GM21528 (cell line): ENCODE results near the gene CAMK1D.

Experiments
- ATAC-seq: cut with Tn5 transposase; IDR thresholded peaks from one replicate; pipeline ENCODE4 v1.9.1; 2021; ENCODE audit warnings: mild to moderate bottlenecking, moderate library complexity; ENCODE audit not compliant: unreplicated experiment, low FRiP score

Gene CAMK1D

GRCh38 chr10:12609435-12609834, 260.1 kb downstream of the CAMK1D start:
- no peak for ATAC-seq

GRCh38 chr10:12613136-12613535, 263.8 kb downstream of the CAMK1D start:
- ATAC-seq: no peak

- ATAC-seq: no peak
These were observed 265.0 kb downstream of the CAMK1D start for GRCh38 chr10:12614177-12614995.

GRCh38 chr10:12615296-12616220, 266.2 kb downstream of the CAMK1D start:
- no peak for ATAC-seq

- no peak for ATAC-seq
These were observed 268.1 kb downstream of the CAMK1D start for GRCh38 chr10:12617191-12618175.

GRCh38 chr10:12622016-12622415, 272.7 kb downstream of the CAMK1D start:
- ATAC-seq: no peak

GRCh38 chr10:12622691-12623090, 273.3 kb downstream of the CAMK1D start:
- no peak for ATAC-seq

- ATAC-seq: no peak
These were observed 276.2 kb downstream of the CAMK1D start for GRCh38 chr10:12625393-12626023.

GRCh38 chr10:12628153-12628552, 278.8 kb downstream of the CAMK1D start:
- ATAC-seq: no peak

- ATAC-seq: no peak
These were observed 279.8 kb downstream of the CAMK1D start for GRCh38 chr10:12628964-12629766.

- no peak for ATAC-seq
These were observed 280.4 kb downstream of the CAMK1D start for GRCh38 chr10:12629767-12630165.

- ATAC-seq: no peak
These were observed 281.9 kb downstream of the CAMK1D start for GRCh38 chr10:12631216-12631615.

GRCh38 chr10:12631787-12632562, 282.6 kb downstream of the CAMK1D start:
- no peak for ATAC-seq

- no peak for ATAC-seq
These were observed 284.7 kb downstream of the CAMK1D start for GRCh38 chr10:12633776-12634620.

- no peak for ATAC-seq
These were observed 285.2 kb downstream of the CAMK1D start for GRCh38 chr10:12634621-12634931.

GRCh38 chr10:12635127-12635541, 285.8 kb downstream of the CAMK1D start:
- ATAC-seq: no peak

GRCh38 chr10:12636571-12636970, 287.2 kb downstream of the CAMK1D start:
- no peak for ATAC-seq
